Transverse colon (tissue), 4 donors: ENCODE data around the gene FFAR2.

ENCODE experiments used
- EP300 ChIP-seq: sonication (generic); formaldehyde crosslinking; IDR thresholded peaks from one replicate; pipeline ENCODE4 v1.6.1; 2017; ENCODE audit warnings: antibody characterized with exemption, low read depth
- POLR2A ChIP-seq: fragments of 450-650 bp; IDR thresholded peaks from one replicate; pipeline ENCODE4 v1.6.1; 2016; ENCODE audit warnings: antibody characterized with exemption, mild to moderate bottlenecking, moderate library complexity
- POLR2AphosphoS5 ChIP-seq, 3 donors: sonication (generic); formaldehyde crosslinking; IDR thresholded peaks; one replicate each; pipeline ENCODE4 v1.6.1; 2016; ENCODE audit warnings: antibody characterized with exemption in 3 of 3
- TF ChIP-seq, protein P1 (sequence below), 5 experiments: fragments of 200-600 bp in 3 of 5; fragments of 450-650 bp in 2 of 5; sonication (generic) in 3 of 5; IDR thresholded peaks; 1 replicate in 2 of 5; 2 replicates in 3 of 5; pipeline ENCODE4 v1.5.1; 2016 to 2017; ENCODE audit warnings: antibody characterized with exemption in 5 of 5, inconsistent platforms in 3 of 5, mild to moderate bottlenecking in 2 of 5, moderate library complexity in 1 of 5

GRCh38 chr19:35490364-35490763 lies 42.3 kb downstream of the FFAR2 start, which contains the start of gene KRTDAP:
- TF ChIP-seq, protein P1, sequence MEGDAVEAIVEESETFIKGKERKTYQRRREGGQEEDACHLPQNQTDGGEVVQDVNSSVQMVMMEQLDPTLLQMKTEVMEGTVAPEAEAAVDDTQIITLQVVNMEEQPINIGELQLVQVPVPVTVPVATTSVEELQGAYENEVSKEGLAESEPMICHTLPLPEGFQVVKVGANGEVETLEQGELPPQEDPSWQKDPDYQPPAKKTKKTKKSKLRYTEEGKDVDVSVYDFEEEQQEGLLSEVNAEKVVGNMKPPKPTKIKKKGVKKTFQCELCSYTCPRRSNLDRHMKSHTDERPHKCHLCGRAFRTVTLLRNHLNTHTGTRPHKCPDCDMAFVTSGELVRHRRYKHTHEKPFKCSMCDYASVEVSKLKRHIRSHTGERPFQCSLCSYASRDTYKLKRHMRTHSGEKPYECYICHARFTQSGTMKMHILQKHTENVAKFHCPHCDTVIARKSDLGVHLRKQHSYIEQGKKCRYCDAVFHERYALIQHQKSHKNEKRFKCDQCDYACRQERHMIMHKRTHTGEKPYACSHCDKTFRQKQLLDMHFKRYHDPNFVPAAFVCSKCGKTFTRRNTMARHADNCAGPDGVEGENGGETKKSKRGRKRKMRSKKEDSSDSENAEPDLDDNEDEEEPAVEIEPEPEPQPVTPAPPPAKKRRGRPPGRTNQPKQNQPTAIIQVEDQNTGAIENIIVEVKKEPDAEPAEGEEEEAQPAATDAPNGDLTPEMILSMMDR (IDR thresholded peaks at IDR 0.05): no peak
- no peak for TF ChIP-seq POLR2AphosphoS5 (IDR thresholded peaks at IDR 0.05)
- no peak for TF ChIP-seq EP300
- no peak for TF ChIP-seq POLR2A
